ENCODE measurements around the gene MARK2.

DNA sequence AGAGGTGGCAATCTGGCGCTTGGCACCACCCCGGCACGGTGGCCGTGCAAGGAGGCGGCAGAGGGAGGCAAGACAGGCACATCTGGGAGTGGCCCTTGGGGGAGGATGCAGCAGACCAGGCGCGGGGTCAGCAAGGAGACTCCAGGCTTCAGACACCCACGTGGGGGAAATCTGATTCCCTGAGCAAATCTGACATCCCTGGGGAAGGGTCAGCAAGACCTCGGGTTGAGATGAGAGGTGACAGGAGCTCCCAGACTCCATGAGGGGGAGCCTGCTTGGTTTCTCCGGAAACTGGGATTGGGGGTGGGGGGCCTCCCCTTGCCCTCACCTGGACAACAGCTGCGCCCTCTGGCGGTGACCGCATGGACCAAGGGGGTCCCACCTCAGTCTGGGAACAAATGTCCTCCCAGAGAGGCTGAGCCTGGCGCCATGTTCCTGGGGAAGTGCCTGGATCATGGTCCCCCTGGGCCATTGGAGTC is 82.1 kb downstream of the MARK2 start:
- no peak for TF ChIP-seq CTCF (IDR thresholded peaks at IDR 0.05)
- no peak for TF ChIP-seq POLR2A (IDR thresholded peaks at IDR 0.05)
- TF ChIP-seq EP300 (IDR thresholded peaks at IDR 0.05): no peak
- TF ChIP-seq POLR2AphosphoS5 (IDR thresholded peaks at IDR 0.05): no peak
